HEK293 (cell line): Measurements from ENCODE around the gene HOXD12.

ENCODE experiments used
- ZNF138 ChIP-seq: fragments of 450-650 bp; formaldehyde crosslinking; IDR thresholded peaks from 2 replicates; pipeline ENCODE4 v1.5.1; 2016; ENCODE audit warnings: missing biosample characterization, missing genetic modification characterization, borderline replicate concordance
- ZNF202 ChIP-seq: fragments of 450-650 bp; formaldehyde crosslinking; IDR thresholded peaks from 2 replicates; pipeline ENCODE4 v1.5.1; 2016; ENCODE audit warnings: missing biosample characterization, missing genetic modification characterization, borderline replicate concordance
- ZNF221 ChIP-seq: fragments of 450-650 bp; formaldehyde crosslinking; IDR thresholded peaks from 2 replicates; pipeline ENCODE4 v1.5.1; 2017; ENCODE audit warnings: missing biosample characterization, missing genetic modification characterization, borderline replicate concordance
- ZNF248 ChIP-seq: fragments of 450-650 bp; formaldehyde crosslinking; IDR thresholded peaks from 2 replicates; pipeline ENCODE4 v1.5.1; 2017; ENCODE audit warnings: missing biosample characterization, missing genetic modification characterization
- ZNF311 ChIP-seq: fragments of 450-650 bp; formaldehyde crosslinking; IDR thresholded peaks from 2 replicates; pipeline ENCODE4 v1.5.1; 2017; ENCODE audit warnings: missing biosample characterization, missing genetic modification characterization, borderline replicate concordance
- ZNF701 ChIP-seq: fragments of 450-650 bp; formaldehyde crosslinking; IDR thresholded peaks from 2 replicates; pipeline ENCODE4 v1.5.1; 2016; ENCODE audit warnings: missing biosample characterization, missing genetic modification characterization
- ZNF792 ChIP-seq: fragments of 450-650 bp; formaldehyde crosslinking; IDR thresholded peaks from 2 replicates; pipeline ENCODE4 v1.5.1; 2016; ENCODE audit warnings: missing biosample characterization, missing genetic modification characterization
- TF ChIP-seq, protein P1 (sequence below): fragments of 450-650 bp; formaldehyde crosslinking; IDR thresholded peaks from 2 replicates; pipeline ENCODE4 v1.5.1; 2016; ENCODE audit warnings: missing biosample characterization, missing genetic modification characterization
- TF ChIP-seq, protein P2 (sequence below): fragments of 450-650 bp; formaldehyde crosslinking; IDR thresholded peaks from 2 replicates; pipeline ENCODE4 v1.5.1; 2016; ENCODE audit warnings: missing biosample characterization, missing genetic modification characterization

DNA sequence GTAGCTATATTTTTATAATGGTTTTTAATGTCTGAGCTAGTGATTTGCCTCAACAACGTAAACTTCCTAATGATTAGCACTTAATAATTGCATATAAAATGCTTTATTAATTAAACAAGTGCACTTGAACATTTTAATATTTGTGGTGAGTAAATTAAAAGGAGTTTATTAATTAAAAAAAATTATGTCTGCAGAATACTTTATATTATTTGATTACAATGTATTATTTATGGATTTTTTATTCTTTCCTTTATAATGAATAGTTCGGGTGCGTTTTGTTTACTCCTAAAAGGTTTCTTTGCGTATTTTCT lies 32.2 kb downstream of the HOXD12 start:
- TF ChIP-seq ZNF221 (no peak), ZNF701 (tag by site-specific recombination) (no peak), ZNF792 (tag by site-specific recombination) (no peak), ZNF202 (tag by site-specific recombination) (no peak), ZNF138 (tag by site-specific recombination) (no peak), ZNF311 (tag by site-specific recombination) (no peak), ZNF248 (tag by site-specific recombination) (no peak)
- TF ChIP-seq, protein P1, sequence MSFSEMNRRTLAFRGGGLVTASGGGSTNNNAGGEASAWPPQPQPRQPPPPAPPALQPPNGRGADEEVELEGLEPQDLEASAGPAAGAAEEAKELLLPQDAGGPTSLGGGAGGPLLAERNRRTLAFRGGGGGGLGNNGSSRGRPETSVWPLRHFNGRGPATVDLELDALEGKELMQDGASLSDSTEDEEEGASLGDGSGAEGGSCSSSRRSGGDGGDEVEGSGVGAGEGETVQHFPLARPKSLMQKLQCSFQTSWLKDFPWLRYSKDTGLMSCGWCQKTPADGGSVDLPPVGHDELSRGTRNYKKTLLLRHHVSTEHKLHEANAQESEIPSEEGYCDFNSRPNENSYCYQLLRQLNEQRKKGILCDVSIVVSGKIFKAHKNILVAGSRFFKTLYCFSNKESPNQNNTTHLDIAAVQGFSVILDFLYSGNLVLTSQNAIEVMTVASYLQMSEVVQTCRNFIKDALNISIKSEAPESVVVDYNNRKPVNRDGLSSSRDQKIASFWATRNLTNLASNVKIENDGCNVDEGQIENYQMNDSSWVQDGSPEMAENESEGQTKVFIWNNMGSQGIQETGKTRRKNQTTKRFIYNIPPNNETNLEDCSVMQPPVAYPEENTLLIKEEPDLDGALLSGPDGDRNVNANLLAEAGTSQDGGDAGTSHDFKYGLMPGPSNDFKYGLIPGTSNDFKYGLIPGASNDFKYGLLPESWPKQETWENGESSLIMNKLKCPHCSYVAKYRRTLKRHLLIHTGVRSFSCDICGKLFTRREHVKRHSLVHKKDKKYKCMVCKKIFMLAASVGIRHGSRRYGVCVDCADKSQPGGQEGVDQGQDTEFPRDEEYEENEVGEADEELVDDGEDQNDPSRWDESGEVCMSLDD, result no peak
- TF ChIP-seq, protein P2, sequence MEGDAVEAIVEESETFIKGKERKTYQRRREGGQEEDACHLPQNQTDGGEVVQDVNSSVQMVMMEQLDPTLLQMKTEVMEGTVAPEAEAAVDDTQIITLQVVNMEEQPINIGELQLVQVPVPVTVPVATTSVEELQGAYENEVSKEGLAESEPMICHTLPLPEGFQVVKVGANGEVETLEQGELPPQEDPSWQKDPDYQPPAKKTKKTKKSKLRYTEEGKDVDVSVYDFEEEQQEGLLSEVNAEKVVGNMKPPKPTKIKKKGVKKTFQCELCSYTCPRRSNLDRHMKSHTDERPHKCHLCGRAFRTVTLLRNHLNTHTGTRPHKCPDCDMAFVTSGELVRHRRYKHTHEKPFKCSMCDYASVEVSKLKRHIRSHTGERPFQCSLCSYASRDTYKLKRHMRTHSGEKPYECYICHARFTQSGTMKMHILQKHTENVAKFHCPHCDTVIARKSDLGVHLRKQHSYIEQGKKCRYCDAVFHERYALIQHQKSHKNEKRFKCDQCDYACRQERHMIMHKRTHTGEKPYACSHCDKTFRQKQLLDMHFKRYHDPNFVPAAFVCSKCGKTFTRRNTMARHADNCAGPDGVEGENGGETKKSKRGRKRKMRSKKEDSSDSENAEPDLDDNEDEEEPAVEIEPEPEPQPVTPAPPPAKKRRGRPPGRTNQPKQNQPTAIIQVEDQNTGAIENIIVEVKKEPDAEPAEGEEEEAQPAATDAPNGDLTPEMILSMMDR (tag by site-specific recombination), result no peak
